ENCODE results near the gene KDM1B. TPM values are rescaled to one million over a fixed set of nuclear protein-coding genes. Genes with fewer than 3 reads are reported as not detected.

The KDM1B gene
- total and polyA plus RNA-seq, 2 experiments from 2014 or later = 3.8 to 9.0 TPM

DNA sequence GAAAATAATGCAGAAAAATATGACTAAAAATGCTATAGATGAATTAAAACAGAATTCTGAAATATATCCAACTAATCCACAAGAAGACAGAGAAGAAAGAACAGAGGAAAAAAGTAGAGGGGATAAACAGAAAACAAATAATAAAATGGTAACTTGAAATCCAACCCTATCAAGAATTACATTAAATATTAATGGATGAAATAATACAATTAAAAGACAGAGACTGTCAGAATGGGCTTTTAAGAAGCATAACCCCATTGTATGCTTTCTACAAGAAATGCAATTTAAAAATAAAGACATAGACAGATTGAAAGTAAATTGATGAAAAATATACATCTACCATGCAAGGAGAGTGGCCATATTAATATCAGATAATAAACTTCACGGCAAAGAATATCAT is 48.2 kb upstream of the KDM1B start:
- Histone ChIP-seq H3K4me1 (ENCODE audit: insufficient read depth) (no peaks in the 10 kb centered on the region), H3F3A (replicated peaks; ENCODE audit: low read depth) (no peaks in the 10 kb centered on the region), H3K27me3 (ENCODE audit: insufficient read depth) (no peaks in the 10 kb centered on the region), H3K4me2 (no peak overlapping the region), H3K36me3 (ENCODE audit: insufficient read depth) (peaks cover 13% of the 10 kb centered on the region), H3K79me2 (replicated peaks; ENCODE audit: insufficient read depth) (no peaks in the 10 kb centered on the region), H2AFZ (no peak overlapping the region), H3K27ac (ENCODE audit: low read depth) (no peak overlapping the region), H3K4me3 (no peak overlapping the region), H3K9me2 (ENCODE audit: insufficient read depth) (no peaks in the 10 kb centered on the region), H4K20me1 (replicated peaks; ENCODE audit: insufficient read depth) (no peaks in the 10 kb centered on the region)
- ATAC-seq (no peak), DNase-seq (ENCODE audit: low spot score) (no peak)
- TF ChIP-seq, protein P1, sequence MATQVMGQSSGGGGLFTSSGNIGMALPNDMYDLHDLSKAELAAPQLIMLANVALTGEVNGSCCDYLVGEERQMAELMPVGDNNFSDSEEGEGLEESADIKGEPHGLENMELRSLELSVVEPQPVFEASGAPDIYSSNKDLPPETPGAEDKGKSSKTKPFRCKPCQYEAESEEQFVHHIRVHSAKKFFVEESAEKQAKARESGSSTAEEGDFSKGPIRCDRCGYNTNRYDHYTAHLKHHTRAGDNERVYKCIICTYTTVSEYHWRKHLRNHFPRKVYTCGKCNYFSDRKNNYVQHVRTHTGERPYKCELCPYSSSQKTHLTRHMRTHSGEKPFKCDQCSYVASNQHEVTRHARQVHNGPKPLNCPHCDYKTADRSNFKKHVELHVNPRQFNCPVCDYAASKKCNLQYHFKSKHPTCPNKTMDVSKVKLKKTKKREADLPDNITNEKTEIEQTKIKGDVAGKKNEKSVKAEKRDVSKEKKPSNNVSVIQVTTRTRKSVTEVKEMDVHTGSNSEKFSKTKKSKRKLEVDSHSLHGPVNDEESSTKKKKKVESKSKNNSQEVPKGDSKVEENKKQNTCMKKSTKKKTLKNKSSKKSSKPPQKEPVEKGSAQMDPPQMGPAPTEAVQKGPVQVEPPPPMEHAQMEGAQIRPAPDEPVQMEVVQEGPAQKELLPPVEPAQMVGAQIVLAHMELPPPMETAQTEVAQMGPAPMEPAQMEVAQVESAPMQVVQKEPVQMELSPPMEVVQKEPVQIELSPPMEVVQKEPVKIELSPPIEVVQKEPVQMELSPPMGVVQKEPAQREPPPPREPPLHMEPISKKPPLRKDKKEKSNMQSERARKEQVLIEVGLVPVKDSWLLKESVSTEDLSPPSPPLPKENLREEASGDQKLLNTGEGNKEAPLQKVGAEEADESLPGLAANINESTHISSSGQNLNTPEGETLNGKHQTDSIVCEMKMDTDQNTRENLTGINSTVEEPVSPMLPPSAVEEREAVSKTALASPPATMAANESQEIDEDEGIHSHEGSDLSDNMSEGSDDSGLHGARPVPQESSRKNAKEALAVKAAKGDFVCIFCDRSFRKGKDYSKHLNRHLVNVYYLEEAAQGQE (IDR thresholded peaks at IDR 0.05; ENCODE audit: unreplicated experiment) = no peak
- no peak for TF ChIP-seq EZH2phosphoT487 (IDR thresholded peaks at IDR 0.05; ENCODE audit: unreplicated experiment)
- no peak for TF ChIP-seq NANOG (IDR thresholded peaks at IDR 0.05; ENCODE audit: borderline replicate concordance)
- TF ChIP-seq EZH2 (IDR thresholded peaks at IDR 0.05; ENCODE audit: low read depth, unreplicated experiment) = no peak
- TF ChIP-seq, protein P2, sequence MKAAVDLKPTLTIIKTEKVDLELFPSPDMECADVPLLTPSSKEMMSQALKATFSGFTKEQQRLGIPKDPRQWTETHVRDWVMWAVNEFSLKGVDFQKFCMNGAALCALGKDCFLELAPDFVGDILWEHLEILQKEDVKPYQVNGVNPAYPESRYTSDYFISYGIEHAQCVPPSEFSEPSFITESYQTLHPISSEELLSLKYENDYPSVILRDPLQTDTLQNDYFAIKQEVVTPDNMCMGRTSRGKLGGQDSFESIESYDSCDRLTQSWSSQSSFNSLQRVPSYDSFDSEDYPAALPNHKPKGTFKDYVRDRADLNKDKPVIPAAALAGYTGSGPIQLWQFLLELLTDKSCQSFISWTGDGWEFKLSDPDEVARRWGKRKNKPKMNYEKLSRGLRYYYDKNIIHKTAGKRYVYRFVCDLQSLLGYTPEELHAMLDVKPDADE (IDR thresholded peaks at IDR 0.05) = no peak
- no peak for TF ChIP-seq ZNF331 (CRISPR knock-in tag; IDR thresholded peaks at IDR 0.05; ENCODE audit: low read depth)
- TF ChIP-seq, protein P3, sequence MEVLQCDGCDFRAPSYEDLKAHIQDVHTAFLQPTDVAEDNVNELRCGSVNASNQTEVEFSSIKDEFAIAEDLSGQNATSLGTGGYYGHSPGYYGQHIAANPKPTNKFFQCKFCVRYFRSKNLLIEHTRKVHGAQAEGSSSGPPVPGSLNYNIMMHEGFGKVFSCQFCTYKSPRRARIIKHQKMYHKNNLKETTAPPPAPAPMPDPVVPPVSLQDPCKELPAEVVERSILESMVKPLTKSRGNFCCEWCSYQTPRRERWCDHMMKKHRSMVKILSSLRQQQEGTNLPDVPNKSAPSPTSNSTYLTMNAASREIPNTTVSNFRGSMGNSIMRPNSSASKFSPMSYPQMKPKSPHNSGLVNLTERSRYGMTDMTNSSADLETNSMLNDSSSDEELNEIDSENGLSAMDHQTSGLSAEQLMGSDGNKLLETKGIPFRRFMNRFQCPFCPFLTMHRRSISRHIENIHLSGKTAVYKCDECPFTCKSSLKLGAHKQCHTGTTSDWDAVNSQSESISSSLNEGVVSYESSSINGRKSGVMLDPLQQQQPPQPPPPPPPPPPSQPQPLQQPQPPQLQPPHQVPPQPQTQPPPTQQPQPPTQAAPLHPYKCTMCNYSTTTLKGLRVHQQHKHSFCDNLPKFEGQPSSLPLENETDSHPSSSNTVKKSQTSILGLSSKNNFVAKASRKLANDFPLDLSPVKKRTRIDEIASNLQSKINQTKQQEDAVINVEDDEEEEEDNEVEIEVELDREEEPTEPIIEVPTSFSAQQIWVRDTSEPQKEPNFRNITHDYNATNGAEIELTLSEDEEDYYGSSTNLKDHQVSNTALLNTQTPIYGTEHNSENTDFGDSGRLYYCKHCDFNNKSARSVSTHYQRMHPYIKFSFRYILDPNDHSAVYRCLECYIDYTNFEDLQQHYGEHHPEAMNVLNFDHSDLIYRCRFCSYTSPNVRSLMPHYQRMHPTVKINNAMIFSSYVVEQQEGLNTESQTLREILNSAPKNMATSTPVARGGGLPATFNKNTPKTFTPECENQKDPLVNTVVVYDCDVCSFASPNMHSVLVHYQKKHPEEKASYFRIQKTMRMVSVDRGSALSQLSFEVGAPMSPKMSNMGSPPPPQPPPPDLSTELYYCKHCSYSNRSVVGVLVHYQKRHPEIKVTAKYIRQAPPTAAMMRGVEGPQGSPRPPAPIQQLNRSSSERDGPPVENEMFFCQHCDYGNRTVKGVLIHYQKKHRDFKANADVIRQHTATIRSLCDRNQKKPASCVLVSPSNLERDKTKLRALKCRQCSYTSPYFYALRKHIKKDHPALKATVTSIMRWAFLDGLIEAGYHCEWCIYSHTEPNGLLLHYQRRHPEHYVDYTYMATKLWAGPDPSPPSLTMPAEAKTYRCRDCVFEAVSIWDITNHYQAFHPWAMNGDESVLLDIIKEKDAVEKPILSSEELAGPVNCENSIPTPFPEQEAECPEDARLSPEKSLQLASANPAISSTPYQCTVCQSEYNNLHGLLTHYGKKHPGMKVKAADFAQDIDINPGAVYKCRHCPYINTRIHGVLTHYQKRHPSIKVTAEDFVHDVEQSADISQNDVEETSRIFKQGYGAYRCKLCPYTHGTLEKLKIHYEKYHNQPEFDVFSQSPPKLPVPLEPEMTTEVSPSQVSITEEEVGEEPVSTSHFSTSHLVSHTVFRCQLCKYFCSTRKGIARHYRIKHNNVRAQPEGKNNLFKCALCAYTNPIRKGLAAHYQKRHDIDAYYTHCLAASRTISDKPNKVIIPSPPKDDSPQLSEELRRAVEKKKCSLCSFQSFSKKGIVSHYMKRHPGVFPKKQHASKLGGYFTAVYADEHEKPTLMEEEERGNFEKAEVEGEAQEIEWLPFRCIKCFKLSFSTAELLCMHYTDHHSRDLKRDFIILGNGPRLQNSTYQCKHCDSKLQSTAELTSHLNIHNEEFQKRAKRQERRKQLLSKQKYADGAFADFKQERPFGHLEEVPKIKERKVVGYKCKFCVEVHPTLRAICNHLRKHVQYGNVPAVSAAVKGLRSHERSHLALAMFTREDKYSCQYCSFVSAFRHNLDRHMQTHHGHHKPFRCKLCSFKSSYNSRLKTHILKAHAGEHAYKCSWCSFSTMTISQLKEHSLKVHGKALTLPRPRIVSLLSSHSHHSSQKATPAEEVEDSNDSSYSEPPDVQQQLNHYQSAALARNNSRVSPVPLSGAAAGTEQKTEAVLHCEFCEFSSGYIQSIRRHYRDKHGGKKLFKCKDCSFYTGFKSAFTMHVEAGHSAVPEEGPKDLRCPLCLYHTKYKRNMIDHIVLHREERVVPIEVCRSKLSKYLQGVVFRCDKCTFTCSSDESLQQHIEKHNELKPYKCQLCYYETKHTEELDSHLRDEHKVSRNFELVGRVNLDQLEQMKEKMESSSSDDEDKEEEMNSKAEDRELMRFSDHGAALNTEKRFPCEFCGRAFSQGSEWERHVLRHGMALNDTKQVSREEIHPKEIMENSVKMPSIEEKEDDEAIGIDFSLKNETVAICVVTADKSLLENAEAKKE (CRISPR knock-in tag; IDR thresholded peaks at IDR 0.05) = no peak
- TF ChIP-seq ZNF114 (CRISPR knock-in tag; IDR thresholded peaks at IDR 0.05) = no peak
- TF ChIP-seq CREB1 (CRISPR knock-in tag; IDR thresholded peaks at IDR 0.05; ENCODE audit: low read depth) = no peak
- TF ChIP-seq STAT1 (IDR thresholded peaks at IDR 0.05; ENCODE audit: unreplicated experiment) = no peak
- TF ChIP-seq, protein P4, sequence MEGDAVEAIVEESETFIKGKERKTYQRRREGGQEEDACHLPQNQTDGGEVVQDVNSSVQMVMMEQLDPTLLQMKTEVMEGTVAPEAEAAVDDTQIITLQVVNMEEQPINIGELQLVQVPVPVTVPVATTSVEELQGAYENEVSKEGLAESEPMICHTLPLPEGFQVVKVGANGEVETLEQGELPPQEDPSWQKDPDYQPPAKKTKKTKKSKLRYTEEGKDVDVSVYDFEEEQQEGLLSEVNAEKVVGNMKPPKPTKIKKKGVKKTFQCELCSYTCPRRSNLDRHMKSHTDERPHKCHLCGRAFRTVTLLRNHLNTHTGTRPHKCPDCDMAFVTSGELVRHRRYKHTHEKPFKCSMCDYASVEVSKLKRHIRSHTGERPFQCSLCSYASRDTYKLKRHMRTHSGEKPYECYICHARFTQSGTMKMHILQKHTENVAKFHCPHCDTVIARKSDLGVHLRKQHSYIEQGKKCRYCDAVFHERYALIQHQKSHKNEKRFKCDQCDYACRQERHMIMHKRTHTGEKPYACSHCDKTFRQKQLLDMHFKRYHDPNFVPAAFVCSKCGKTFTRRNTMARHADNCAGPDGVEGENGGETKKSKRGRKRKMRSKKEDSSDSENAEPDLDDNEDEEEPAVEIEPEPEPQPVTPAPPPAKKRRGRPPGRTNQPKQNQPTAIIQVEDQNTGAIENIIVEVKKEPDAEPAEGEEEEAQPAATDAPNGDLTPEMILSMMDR (conservative IDR thresholded peaks at IDR 0.05; ENCODE audit: low read depth in 2 of 2) = no peak
- TF ChIP-seq JUNB (IDR thresholded peaks at IDR 0.05; ENCODE audit: unreplicated experiment) = no peak
- TF ChIP-seq POLR2AphosphoS5 (IDR thresholded peaks at IDR 0.05; ENCODE audit: low read depth) = no peak
- Mint-ChIP-seq H3K27me3 (ENCODE audit: insufficient read depth, low read depth, poor library complexity) (peaks cover 7% of the 10 kb centered on the region), H3K4me3 (no peak overlapping the region), H3K27ac (no peak overlapping the region), H3K4me1 (peaks cover 6% of the 10 kb centered on the region), H3K9me3 (peaks cover 18% of the 10 kb centered on the region), H3K36me3 (ENCODE audit: low read depth) (peaks cover 6% of the 10 kb centered on the region; the same call in 2 of the 3 replicates)

Data from GM23338 (cell line).